ENCODE results near the gene BRME1.

BRME1 gene

GRCh38 chr19:13834244-13835069 lies 71.5 kb downstream of the BRME1 start:
- Mint-ChIP-seq H3K4me3 (peak overlapping the region; percentile 88 to 89), H3K4me1 (peaks cover 33 to 67% of the 10 kb centered on the region in 2 donors)

GRCh38 chr19:13833330-13834243 lies 72.3 kb downstream of the BRME1 start:
- Mint-ChIP-seq H3K4me1 (peaks cover 27 to 59% of the 10 kb centered on the region in 2 donors), H3K36me3 (peaks cover 28 to 56% of the 10 kb centered on the region in 2 donors), H3K9me3 (no peaks in the 10 kb centered on the region), H3K27me3 (no peaks in the 10 kb centered on the region), H3K4me3 (peak overlapping the region; percentile 88 to 89), H3K27ac (peak overlapping the region; percentile 86)
- DNase-seq, result peak; percentile 87
- ATAC-seq (replicated peaks), result peak; percentile 80 to 83

More at GRCh38 chr19:13834244-13835069, 71.5 kb downstream of the BRME1 start:
- peak overlapping the region; percentile 86 for H3K27ac Mint-ChIP-seq
- no peaks in the 10 kb centered on the region for H3K9me3 Mint-ChIP-seq
- H3K27me3 Mint-ChIP-seq, result no peaks in the 10 kb centered on the region
- peaks cover 33 to 60% of the 10 kb centered on the region in 2 donors for H3K36me3 Mint-ChIP-seq
- DNase-seq (no peak), ATAC-seq (replicated peaks) (no peak)
